ENCODE data around the gene TMEM240.

GRCh38 chr1:1560178-1560577, 19.8 kb upstream of the TMEM240 start:
- no peak for TF ChIP-seq SMC3 (conservative IDR thresholded peaks at IDR 0.05; ENCODE audit: insufficient read depth, low read depth, low read length)
- no peak for TF ChIP-seq CEBPG (CRISPR knock-in tag; IDR thresholded peaks at IDR 0.05)
- no peak; a peak in 1 of 4 replicates for TF ChIP-seq CEBPG (tag; conservative IDR thresholded peaks at IDR 0.05 in 1 of 2, IDR thresholded peaks at IDR 0.05 in 1 of 2)
- no peak for TF ChIP-seq ZZZ3 (IDR thresholded peaks at IDR 0.05)
- TF ChIP-seq, protein P1, sequence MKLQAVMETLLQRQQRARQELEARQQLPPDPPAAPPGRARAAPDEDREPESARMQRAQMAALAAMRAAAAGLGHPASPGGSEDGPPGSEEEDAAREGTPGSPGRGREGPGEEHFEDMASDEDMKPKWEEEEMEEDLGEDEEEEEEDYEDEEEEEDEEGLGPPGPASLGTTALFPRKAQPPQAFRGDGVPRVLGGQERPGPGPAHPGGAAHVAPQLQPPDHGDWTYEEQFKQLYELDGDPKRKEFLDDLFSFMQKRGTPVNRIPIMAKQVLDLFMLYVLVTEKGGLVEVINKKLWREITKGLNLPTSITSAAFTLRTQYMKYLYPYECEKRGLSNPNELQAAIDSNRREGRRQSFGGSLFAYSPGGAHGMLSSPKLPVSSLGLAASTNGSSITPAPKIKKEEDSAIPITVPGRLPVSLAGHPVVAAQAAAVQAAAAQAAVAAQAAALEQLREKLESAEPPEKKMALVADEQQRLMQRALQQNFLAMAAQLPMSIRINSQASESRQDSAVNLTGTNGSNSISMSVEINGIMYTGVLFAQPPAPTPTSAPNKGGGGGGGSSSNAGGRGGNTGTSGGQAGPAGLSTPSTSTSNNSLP (IDR thresholded peaks at IDR 0.05; ENCODE audit: borderline replicate concordance, low read depth, low read length) = no peak
- TF ChIP-seq, protein P2, sequence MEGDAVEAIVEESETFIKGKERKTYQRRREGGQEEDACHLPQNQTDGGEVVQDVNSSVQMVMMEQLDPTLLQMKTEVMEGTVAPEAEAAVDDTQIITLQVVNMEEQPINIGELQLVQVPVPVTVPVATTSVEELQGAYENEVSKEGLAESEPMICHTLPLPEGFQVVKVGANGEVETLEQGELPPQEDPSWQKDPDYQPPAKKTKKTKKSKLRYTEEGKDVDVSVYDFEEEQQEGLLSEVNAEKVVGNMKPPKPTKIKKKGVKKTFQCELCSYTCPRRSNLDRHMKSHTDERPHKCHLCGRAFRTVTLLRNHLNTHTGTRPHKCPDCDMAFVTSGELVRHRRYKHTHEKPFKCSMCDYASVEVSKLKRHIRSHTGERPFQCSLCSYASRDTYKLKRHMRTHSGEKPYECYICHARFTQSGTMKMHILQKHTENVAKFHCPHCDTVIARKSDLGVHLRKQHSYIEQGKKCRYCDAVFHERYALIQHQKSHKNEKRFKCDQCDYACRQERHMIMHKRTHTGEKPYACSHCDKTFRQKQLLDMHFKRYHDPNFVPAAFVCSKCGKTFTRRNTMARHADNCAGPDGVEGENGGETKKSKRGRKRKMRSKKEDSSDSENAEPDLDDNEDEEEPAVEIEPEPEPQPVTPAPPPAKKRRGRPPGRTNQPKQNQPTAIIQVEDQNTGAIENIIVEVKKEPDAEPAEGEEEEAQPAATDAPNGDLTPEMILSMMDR (IDR thresholded peaks at IDR 0.05 in 2 of 3, conservative IDR thresholded peaks at IDR 0.05 in 1 of 3; ENCODE audit: insufficient read depth in 2 of 3, low read depth in 1 of 3, low read length in 3 of 3) = no peak
- no peak for TF ChIP-seq CC2D1A (IDR thresholded peaks at IDR 0.05)
